Chondrocyte (in vitro differentiated cells): ENCODE data around the gene XXYLT1. TPM values are rescaled to one million over a fixed set of nuclear protein-coding genes. Genes with fewer than 3 reads are reported as not detected.
"Not testable (repeated sequence)": the region's sequence is repeated elsewhere in the genome, so short reads cannot be mapped to it uniquely, and the experiment has no call there.

Experiments
- DNase-seq: peaks from one replicate; pipeline ENCODE4 v3.0.0; 2021; ENCODE audit warnings: mixed read lengths, low spot score
- H3K27ac Mint-ChIP-seq: one replicate; pipeline ENCODE4 v1.8.0; 2021; ENCODE audit warnings: mild to moderate bottlenecking, moderate library complexity, mixed read lengths; ENCODE audit not compliant: unreplicated experiment
- H3K27me3 Mint-ChIP-seq: 2 replicates; pipeline ENCODE4 v1.8.0; 2021; ENCODE audit warnings: low read depth, mixed read lengths
- H3K36me3 Mint-ChIP-seq: 2 replicates; pipeline ENCODE4 v1.8.0; 2021; ENCODE audit warnings: low read depth, mixed read lengths
- H3K4me1 Mint-ChIP-seq: 2 replicates; pipeline ENCODE4 v1.8.0; 2021; ENCODE audit warnings: low read depth, mild to moderate bottlenecking, mixed read lengths
- H3K4me3 Mint-ChIP-seq: one replicate; pipeline ENCODE4 v1.8.0; 2021; ENCODE audit warnings: mild to moderate bottlenecking, moderate library complexity, mixed read lengths; ENCODE audit not compliant: unreplicated experiment
- H3K9me3 Mint-ChIP-seq: 2 replicates; pipeline ENCODE4 v1.8.0; 2021; ENCODE audit warnings: low read depth, mixed read lengths
- total RNA-seq: library from RNA; stranded (reverse); gene quantifications from 3 replicates; pipeline ENCODE4 v1.2.1, GENCODE V29; 2021
- TF ChIP-seq, protein P1 (sequence below): fragments of 200-600 bp; sonication (generic); IDR thresholded peaks from 2 replicates; pipeline ENCODE4 v1.5.0; 2021; ENCODE audit warnings: antibody characterized with exemption, mild to moderate bottlenecking, moderate library complexity

XXYLT1 gene
- total RNA-seq, 1 donor from 2014 or later = 32.7 TPM

DNA sequence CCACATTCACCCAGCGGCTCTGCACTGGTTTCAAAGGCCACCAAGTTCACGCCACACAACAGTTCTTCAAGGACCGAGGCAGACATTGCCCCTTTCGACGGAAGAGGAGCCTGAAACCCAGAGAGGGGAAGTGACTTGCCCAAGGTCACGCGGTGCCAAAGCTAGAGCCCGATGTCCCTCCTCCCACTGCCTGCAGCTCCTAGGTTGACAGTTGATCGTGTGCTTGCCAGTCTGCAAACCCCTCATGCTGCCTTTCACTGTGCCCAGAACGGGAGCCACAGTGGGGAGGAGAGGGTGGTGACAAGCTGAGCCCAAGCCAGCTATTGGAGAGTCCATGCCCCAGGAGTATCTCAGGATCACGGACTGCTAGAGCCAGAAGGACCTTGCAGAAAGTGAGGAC is 230.9 kb downstream of the XXYLT1 start:
- peaks cover 6% of the 10 kb centered on the region for H3K9me3 Mint-ChIP-seq
- H3K36me3 Mint-ChIP-seq = no peaks in the 10 kb centered on the region
- no peak overlapping the region for H3K27ac Mint-ChIP-seq
- TF ChIP-seq, protein P1, sequence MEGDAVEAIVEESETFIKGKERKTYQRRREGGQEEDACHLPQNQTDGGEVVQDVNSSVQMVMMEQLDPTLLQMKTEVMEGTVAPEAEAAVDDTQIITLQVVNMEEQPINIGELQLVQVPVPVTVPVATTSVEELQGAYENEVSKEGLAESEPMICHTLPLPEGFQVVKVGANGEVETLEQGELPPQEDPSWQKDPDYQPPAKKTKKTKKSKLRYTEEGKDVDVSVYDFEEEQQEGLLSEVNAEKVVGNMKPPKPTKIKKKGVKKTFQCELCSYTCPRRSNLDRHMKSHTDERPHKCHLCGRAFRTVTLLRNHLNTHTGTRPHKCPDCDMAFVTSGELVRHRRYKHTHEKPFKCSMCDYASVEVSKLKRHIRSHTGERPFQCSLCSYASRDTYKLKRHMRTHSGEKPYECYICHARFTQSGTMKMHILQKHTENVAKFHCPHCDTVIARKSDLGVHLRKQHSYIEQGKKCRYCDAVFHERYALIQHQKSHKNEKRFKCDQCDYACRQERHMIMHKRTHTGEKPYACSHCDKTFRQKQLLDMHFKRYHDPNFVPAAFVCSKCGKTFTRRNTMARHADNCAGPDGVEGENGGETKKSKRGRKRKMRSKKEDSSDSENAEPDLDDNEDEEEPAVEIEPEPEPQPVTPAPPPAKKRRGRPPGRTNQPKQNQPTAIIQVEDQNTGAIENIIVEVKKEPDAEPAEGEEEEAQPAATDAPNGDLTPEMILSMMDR = no peak
- no peaks in the 10 kb centered on the region for H3K27me3 Mint-ChIP-seq
- no peak for DNase-seq
- H3K4me3 Mint-ChIP-seq = no peak overlapping the region
- no peaks in the 10 kb centered on the region for H3K4me1 Mint-ChIP-seq

DNA sequence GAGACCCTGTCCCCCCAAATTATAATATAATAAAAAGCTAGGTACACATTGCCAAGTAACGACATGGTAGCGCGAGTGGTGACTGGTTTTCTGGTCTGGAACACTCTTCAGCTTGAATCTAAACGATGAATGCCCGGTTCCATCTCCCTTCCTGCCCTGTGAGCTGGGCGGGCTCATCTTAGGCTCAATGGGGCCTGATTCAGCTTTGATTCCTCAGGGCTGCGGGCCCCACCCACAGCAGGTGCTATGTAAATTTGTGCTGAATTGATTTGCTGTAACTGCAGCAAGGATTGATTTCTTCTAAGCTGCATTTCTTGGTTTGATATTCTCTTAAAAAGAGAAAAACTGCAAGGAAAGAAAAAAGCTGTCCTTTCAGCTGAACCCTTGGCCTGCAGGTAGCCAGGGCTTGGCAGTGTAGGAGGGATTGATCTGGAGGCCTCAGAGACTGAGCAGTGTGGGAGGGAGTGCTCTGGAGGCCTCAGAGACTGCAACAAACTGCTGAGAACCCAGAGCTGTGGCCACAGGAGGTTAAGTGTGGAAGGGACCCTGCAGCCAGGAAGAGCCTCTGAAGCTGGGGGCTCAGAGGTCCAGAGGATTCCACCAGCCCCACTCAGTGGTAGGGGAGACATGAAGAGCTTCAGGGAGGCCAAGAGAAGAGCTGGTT is 231.6 kb downstream of the XXYLT1 start:
- H3K9me3 Mint-ChIP-seq = peaks cover 6% of the 10 kb centered on the region
- H3K27me3 Mint-ChIP-seq = no peaks in the 10 kb centered on the region
- TF ChIP-seq, protein P1 = no peak
- H3K36me3 Mint-ChIP-seq = no peaks in the 10 kb centered on the region
- no peaks in the 10 kb centered on the region for H3K4me1 Mint-ChIP-seq
- H3K4me3 Mint-ChIP-seq = no peak overlapping the region
- H3K27ac Mint-ChIP-seq = no peak overlapping the region
- DNase-seq = no peak

DNA sequence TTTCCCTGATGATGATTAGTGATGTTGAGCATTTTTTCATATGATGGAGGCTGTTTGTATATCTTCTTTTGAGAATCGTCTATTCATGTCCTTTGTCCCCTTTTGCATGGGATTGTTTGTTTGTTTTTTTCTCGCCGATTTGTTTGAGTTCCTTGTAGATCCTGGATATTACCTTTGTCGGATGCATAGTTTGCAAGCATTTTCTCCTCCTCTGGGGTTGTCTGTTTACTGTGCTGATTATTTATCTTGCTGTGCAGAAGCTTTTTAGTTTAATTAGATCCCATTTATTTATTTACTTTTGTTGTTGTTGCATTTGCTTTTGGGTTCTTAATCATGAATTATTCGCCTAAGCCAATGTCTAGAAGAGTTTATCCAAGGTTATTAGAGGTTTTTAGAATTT is 232.8 kb downstream of the XXYLT1 start:
- TF ChIP-seq, protein P1 = no peak
- Mint-ChIP-seq H3K9me3 (peaks cover 6% of the 10 kb centered on the region), H3K27me3 (no peaks in the 10 kb centered on the region), H3K36me3 (no peaks in the 10 kb centered on the region), H3K4me3 (no peak overlapping the region), H3K27ac (no peak overlapping the region), H3K4me1 (peaks cover 6% of the 10 kb centered on the region)
- no peak for DNase-seq

DNA sequence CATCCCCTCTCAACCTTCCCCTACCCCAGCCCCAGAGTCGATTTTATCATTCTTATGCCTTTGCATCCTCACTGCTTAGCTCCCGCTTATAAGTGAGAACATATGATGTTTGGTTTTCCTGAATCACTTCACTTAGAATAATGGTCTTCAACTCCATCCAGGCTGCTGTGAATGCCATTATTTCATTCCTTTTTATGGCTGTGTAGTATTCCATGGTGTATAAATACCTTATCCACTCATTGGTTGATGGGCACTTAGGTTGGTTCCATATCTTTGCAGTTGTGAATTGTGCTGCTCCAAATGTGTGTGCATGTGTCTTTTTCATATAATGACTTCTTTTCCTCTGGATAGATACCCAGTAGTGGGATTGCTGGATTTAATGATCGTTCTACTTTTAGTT is 233.4 kb downstream of the XXYLT1 start:
- DNase-seq, H3K4me3 Mint-ChIP-seq, H3K27ac Mint-ChIP-seq, H3K9me3 Mint-ChIP-seq, H3K4me1 Mint-ChIP-seq, H3K36me3 Mint-ChIP-seq, H3K27me3 Mint-ChIP-seq: not testable (repeated sequence)

DNA sequence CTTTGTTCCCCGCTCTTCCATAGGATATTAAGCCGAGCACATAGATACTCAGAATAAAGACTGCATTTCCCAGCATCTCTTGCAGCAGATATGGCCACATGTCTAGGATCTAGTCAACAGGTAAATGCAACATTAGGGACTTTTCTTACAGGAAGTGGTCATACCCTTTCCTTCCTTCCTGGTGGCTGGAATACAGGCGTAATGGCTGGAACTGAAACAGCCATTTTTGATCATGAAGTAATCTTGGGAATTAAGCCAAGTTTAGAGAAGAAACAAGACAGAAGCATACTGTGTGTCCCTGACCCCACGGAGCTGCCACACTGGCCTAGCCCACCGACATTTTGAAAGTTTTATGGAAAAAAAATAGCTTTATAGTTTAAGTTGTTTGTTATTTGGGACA is 234.0 kb downstream of the XXYLT1 start:
- DNase-seq = no peak
- TF ChIP-seq, protein P1 = no peak
- Mint-ChIP-seq H3K36me3 (no peaks in the 10 kb centered on the region), H3K4me1 (peaks cover 9% of the 10 kb centered on the region), H3K27me3 (no peaks in the 10 kb centered on the region), H3K4me3 (no peak overlapping the region), H3K9me3 (peaks cover 6% of the 10 kb centered on the region), H3K27ac (no peak overlapping the region)

DNA sequence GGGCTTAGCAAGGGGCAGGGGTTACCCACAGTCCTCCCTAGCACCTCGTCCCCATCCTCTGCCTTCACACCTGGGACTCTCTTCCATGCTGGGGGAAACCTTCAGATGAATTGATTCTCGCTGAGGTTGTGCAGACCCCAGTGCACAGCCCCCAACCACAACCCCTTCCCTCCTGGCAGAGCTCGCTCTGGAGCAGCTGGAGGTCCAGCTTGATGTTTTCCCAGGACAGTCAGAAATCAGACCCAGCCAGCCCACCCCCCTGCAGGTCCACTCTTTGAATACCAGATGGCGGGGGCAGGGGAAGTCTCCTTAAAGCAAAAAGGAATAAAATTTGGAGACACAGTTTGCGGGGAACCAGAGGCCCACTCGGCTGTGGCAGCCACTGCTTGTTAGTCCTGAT is 234.4 kb downstream of the XXYLT1 start:
- Mint-ChIP-seq H3K27me3 (no peaks in the 10 kb centered on the region), H3K9me3 (peaks cover 6% of the 10 kb centered on the region), H3K4me1 (peaks cover 9% of the 10 kb centered on the region), H3K4me3 (no peak overlapping the region), H3K36me3 (no peaks in the 10 kb centered on the region), H3K27ac (no peak overlapping the region)
- DNase-seq = no peak
- TF ChIP-seq, protein P1 = no peak
